ENCODE results near the gene ZNF79. TPM values are rescaled to one million over a fixed set of nuclear protein-coding genes. Genes with fewer than 3 reads are reported as not detected.
A peak's percentile ranks its signal among the peaks of the same experiment; 100 is the strongest.

ZNF79 gene
- total and polyA plus RNA-seq, 9 of the 15 experiments (the other 6 are each of a cell fraction or from before 2014, with no cell fraction given) = 0.62 to 7.0 (median 4.1) TPM

GRCh38 chr9:127450830-127451607 lies 26.8 kb downstream of the ZNF79 start, which contains the start of the genes LRSAM1 and RPL12 (continued):
- TF ChIP-seq PREB (CRISPR knock-in tag; IDR thresholded peaks at IDR 0.05) (peak; percentile 87; the same call in 1 of the 2 replicates), ZNF766 (CRISPR knock-in tag; conservative IDR thresholded peaks at IDR 0.05) (peak; percentile 58; the same call in 1 of the 2 replicates), ZNF668 (CRISPR knock-in tag; IDR thresholded peaks at IDR 0.05) (no peak), GABPB2 (CRISPR knock-in tag; conservative IDR thresholded peaks at IDR 0.05) (no peak), TEAD1 (CRISPR knock-in tag; IDR thresholded peaks at IDR 0.05) (peak in 1 of 2 experiments; percentile 74; a peak in 2 of 4 replicates), HOXB6 (CRISPR knock-in tag; IDR thresholded peaks at IDR 0.05; ENCODE audit: borderline replicate concordance) (no peak), CUX1 (CRISPR knock-in tag; IDR thresholded peaks at IDR 0.05) (no peak), ZNF609 (CRISPR knock-in tag; IDR thresholded peaks at IDR 0.05; ENCODE audit: borderline replicate concordance) (peak; percentile 31; the same call in 1 of the 2 replicates), HLTF (IDR thresholded peaks at IDR 0.05) (no peak), ZKSCAN1 (IDR thresholded peaks at IDR 0.05; ENCODE audit: low read depth, low read length) (no peak; the same call in 1 of the 2 replicates), ZNF75A (CRISPR knock-in tag; IDR thresholded peaks at IDR 0.05) (no peak), SMARCE1 (IDR thresholded peaks at IDR 0.05) (0 out of 2 replicates have a peak, but pooled peaks have one; percentile 10), C11orf30 (IDR thresholded peaks at IDR 0.05; ENCODE audit: low read depth) (no peak), ARID1B (IDR thresholded peaks at IDR 0.05) (peak; percentile 45)
